ENCODE measurements around the gene CNRIP1. TPM values are rescaled to one million over a fixed set of nuclear protein-coding genes. Genes with fewer than 3 reads are reported as not detected.

CNRIP1 gene
- total and polyA plus RNA-seq, 2 of the 4 experiments (the other 2 are of a cell fraction): 23.3 to 32.7 TPM

DNA sequence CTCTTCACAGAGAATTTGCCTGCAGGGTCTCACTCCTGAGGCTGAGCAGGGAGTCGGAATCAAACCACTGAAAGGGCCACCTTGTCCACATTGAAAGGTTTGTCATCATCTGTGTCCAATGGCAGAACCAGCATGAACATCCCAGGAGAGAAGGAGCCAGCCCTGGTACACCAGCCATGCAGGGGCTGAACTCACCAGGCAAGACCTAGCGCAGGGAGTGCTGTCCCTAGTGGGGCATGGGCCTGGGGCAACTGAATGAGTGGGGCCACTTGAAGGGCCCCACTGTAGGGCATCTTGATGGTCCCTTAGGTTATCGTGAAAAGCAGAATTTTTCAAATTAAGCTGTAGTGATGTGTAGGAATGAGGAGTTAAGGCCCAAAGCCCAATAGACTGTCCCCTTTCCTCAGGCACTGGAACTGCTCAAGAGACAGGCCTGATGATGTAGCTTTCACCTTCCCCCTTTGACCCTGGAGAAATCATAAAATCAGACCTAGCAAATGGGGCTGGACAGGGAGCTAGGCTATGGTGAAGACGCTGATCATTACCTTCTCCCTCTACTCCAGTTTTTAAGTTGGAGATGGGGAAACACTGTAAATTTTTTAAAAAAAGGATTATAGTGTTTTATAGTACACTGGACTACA lies 37.0 kb upstream of the CNRIP1 start:
- no peak overlapping the region for H2BK5ac ChIP-seq (ENCODE audit: low read depth, low read length, poor library complexity, severe bottlenecking)
- TF ChIP-seq NFE2L2 (IDR thresholded peaks at IDR 0.05; ENCODE audit: low read depth, low read length) (no peak), POLR2A (IDR thresholded peaks at IDR 0.05; ENCODE audit: low read depth, low read length) (no peak), RAD21 (IDR thresholded peaks at IDR 0.05; ENCODE audit: low read length) (no peak), MAZ (IDR thresholded peaks at IDR 0.05; ENCODE audit: borderline replicate concordance, low read depth, low read length) (no peak), MXI1 (IDR thresholded peaks at IDR 0.05; ENCODE audit: borderline replicate concordance, low read depth, low read length) (no peak), FOS (IDR thresholded peaks at IDR 0.05; ENCODE audit: low read depth, low read length) (no peak), MAFK (IDR thresholded peaks at IDR 0.05; ENCODE audit: low read depth, low read length) (no peak), CHD1 (IDR thresholded peaks at IDR 0.05; ENCODE audit: low read depth, low read length) (no peak)
- TF ChIP-seq, protein P1, sequence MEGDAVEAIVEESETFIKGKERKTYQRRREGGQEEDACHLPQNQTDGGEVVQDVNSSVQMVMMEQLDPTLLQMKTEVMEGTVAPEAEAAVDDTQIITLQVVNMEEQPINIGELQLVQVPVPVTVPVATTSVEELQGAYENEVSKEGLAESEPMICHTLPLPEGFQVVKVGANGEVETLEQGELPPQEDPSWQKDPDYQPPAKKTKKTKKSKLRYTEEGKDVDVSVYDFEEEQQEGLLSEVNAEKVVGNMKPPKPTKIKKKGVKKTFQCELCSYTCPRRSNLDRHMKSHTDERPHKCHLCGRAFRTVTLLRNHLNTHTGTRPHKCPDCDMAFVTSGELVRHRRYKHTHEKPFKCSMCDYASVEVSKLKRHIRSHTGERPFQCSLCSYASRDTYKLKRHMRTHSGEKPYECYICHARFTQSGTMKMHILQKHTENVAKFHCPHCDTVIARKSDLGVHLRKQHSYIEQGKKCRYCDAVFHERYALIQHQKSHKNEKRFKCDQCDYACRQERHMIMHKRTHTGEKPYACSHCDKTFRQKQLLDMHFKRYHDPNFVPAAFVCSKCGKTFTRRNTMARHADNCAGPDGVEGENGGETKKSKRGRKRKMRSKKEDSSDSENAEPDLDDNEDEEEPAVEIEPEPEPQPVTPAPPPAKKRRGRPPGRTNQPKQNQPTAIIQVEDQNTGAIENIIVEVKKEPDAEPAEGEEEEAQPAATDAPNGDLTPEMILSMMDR (conservative IDR thresholded peaks at IDR 0.05; ENCODE audit: low read depth, low read length): no peak
- TF ChIP-seq, protein P2, sequence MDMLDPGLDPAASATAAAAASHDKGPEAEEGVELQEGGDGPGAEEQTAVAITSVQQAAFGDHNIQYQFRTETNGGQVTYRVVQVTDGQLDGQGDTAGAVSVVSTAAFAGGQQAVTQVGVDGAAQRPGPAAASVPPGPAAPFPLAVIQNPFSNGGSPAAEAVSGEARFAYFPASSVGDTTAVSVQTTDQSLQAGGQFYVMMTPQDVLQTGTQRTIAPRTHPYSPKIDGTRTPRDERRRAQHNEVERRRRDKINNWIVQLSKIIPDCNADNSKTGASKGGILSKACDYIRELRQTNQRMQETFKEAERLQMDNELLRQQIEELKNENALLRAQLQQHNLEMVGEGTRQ (IDR thresholded peaks at IDR 0.05; ENCODE audit: low read depth, low read length): no peak
- H3K23ac ChIP-seq (ENCODE audit: low read depth, low read length): no peak overlapping the region
- no peak overlapping the region for H4K5ac ChIP-seq (ENCODE audit: low read depth, low read length)
- H4K91ac ChIP-seq (ENCODE audit: insufficient read depth, low read depth, low read length): no peak overlapping the region
- H3K56ac ChIP-seq (ENCODE audit: extremely low read depth, insufficient read depth, low read length): no peak overlapping the region
- H3K9ac ChIP-seq (ENCODE audit: low read depth, low read length): no peak overlapping the region
- no peak overlapping the region for H4K8ac ChIP-seq (ENCODE audit: low read depth in 2 of 2, low read length in 2 of 2)
- no peak overlapping the region for H3K27ac ChIP-seq (ENCODE audit: insufficient read depth, low read length)
- no peaks in the 10 kb centered on the region for H3K36me3 ChIP-seq (ENCODE audit: control insufficient read depth, insufficient read depth, low read length)
- H3K18ac ChIP-seq (ENCODE audit: low read depth, low read length): no peak overlapping the region
- H2AFZ ChIP-seq (replicated peaks; ENCODE audit: low read length, poor library complexity): no peak overlapping the region
- no peaks in the 10 kb centered on the region for H3K9me3 ChIP-seq (ENCODE audit: control insufficient read depth, insufficient read depth, low read length)
- H3K4ac ChIP-seq (ENCODE audit: low read depth, low read length): no peak overlapping the region
- H2BK15ac ChIP-seq (ENCODE audit: low read depth, low read length): no peak overlapping the region
- no peak overlapping the region for H3K4me3 ChIP-seq (ENCODE audit: insufficient read depth, low read depth, low read length)
- no peak overlapping the region for H2AK5ac ChIP-seq (ENCODE audit: low read depth, low read length)
- dilution Hi-C loops (cut with HindIII; ENCODE audit: low sequenced_read_pairs, unreplicated experiment) (no loop called here), intact Hi-C loops (cut with micrococcal nuclease) (loop anchor here (5.0 kb wide), 1 partner anchor 234 kb away; no protein-coding TSS in a partner anchor), in situ Hi-C loops (cut with MboI; ENCODE audit: low sequenced_read_pairs) (no loop called here)
- BruUV-seq (replicated peaks): no TSS peak
- ChIA-PET POLR2A (ENCODE audit: unreplicated experiment) (no interaction called here), CTCF (no interaction called here)
- H4K20me1 ChIP-seq (ENCODE audit: insufficient read depth, low read length): no peaks in the 10 kb centered on the region
- 100% methylated on average over 1 of the region's 4 CpGs; no CpG with 5 or more reads in 1 of the 2 experiments for WGBS, 2 experiments (ENCODE audit: extremely low coverage in 2 of 2, insufficient read length in 1 of 2)
- no peak overlapping the region for H2BK20ac ChIP-seq (ENCODE audit: low read depth, low read length)
- no peak for DNase-seq
- H2AK9ac ChIP-seq (replicated peaks; ENCODE audit: low read depth, low read length, poor library complexity): no peak overlapping the region
- H3K27me3 ChIP-seq (ENCODE audit: control insufficient read depth, insufficient read depth, low read length): no peaks in the 10 kb centered on the region; the same call in 1 of the 2 replicates
- H3K14ac ChIP-seq (replicated peaks; ENCODE audit: low read depth, low read length): no peak overlapping the region
- no peak for ATAC-seq (ENCODE audit: low read depth)
- H2BK120ac ChIP-seq (ENCODE audit: low read depth, low read length): no peak overlapping the region
- peaks cover 2% of the 10 kb centered on the region for H3K4me1 ChIP-seq (ENCODE audit: control insufficient read depth, insufficient read depth, low read length)
- H3K79me1 ChIP-seq (ENCODE audit: low read depth in 1 of 2, low read length in 2 of 2): no peaks in the 10 kb centered on the region
- no peak overlapping the region for H3K4me2 ChIP-seq (ENCODE audit: low read depth, low read length)
- no peaks in the 10 kb centered on the region for H3K9me1 ChIP-seq (ENCODE audit: insufficient read depth, low read length)
